Stomach (tissue), 4 donors: ENCODE data around the gene POU2AF3.

ENCODE experiments used
- EP300 ChIP-seq: sonication (generic); formaldehyde crosslinking; IDR thresholded peaks from one replicate; pipeline ENCODE4 v1.6.1; 2017; ENCODE audit warnings: antibody characterized with exemption
- TF ChIP-seq, protein P1 (sequence below), 7 experiments: fragments of 450-650 bp in 4 of 7; fragments of 200-600 bp in 3 of 7; sonication (generic) in 3 of 7; IDR thresholded peaks; one replicate each; pipeline ENCODE4 v1.5.1; 2016 to 2019; ENCODE audit warnings: antibody characterized with exemption in 7 of 7, control low read depth in 2 of 7, mild to moderate bottlenecking in 1 of 7

DNA sequence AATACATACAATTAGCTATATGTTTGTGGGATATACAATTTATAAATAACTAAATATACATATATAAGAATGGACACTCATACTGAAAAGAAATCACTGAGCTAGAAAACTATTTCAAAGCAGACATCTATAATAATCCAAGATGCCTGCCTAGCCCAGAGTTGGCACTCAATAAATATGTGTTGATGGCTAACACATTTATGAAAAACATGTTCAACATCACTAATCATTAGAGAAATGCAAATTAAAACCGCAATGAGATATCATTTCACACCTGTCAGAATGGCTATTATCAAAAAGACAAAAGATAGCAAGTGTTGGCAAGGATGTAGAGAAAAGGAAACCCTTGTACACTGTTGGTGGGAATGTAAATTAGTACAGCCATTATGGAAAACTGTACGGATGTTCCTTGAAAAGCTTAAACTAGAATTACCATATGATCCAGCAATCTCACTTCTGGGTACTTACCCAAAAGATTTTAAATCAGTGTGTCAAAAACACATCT lies 50.9 kb downstream of the POU2AF3 start:
- TF ChIP-seq, protein P1, sequence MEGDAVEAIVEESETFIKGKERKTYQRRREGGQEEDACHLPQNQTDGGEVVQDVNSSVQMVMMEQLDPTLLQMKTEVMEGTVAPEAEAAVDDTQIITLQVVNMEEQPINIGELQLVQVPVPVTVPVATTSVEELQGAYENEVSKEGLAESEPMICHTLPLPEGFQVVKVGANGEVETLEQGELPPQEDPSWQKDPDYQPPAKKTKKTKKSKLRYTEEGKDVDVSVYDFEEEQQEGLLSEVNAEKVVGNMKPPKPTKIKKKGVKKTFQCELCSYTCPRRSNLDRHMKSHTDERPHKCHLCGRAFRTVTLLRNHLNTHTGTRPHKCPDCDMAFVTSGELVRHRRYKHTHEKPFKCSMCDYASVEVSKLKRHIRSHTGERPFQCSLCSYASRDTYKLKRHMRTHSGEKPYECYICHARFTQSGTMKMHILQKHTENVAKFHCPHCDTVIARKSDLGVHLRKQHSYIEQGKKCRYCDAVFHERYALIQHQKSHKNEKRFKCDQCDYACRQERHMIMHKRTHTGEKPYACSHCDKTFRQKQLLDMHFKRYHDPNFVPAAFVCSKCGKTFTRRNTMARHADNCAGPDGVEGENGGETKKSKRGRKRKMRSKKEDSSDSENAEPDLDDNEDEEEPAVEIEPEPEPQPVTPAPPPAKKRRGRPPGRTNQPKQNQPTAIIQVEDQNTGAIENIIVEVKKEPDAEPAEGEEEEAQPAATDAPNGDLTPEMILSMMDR (IDR thresholded peaks at IDR 0.05): no peak
- TF ChIP-seq EP300: no peak
